AG10803 (cell line): Measurements from ENCODE around the gene SLC45A1.
"Not testable (repeated sequence)": the region's sequence is repeated elsewhere in the genome, so short reads cannot be mapped to it uniquely, and the experiment has no call there.

ENCODE experiments used
- DNase-seq: peaks from one replicate; pipeline ENCODE4 v3.0.0; 2010; ENCODE audit warnings: low read depth
- H3K4me3 ChIP-seq: 2 replicates; pipeline ENCODE4 v1.5.1; 2011; ENCODE audit warnings: mild to moderate bottlenecking, low read length, control low read depth
- CTCF ChIP-seq: conservative IDR thresholded peaks from 2 replicates; pipeline ENCODE4 v1.5.1; 2011; ENCODE audit warnings: mild to moderate bottlenecking, low read length, control low read depth, inconsistent platforms

The SLC45A1 gene

GRCh38 chr1:8317647-8318381 is at the start of gene SLC45A1:
Gene SLC45A1 (plus strand): TSS chr1:8318114. CDS start chr1:8324330, 6,216 bp downstream.
- TF ChIP-seq CTCF, result no peak; the same call in 1 of the 2 replicates
- peak; percentile 41 for DNase-seq
- peak within 1 kb of the TSS; percentile 55 for H3K4me3 ChIP-seq

- no peak for TF ChIP-seq CTCF
- H3K4me3 ChIP-seq, result no peak overlapping the region
- no peak for DNase-seq
These were observed 44.9 kb upstream of the SLC45A1 start for GRCh38 chr1:8273036-8273435.

GRCh38 chr1:8274352-8274751 is 43.6 kb upstream of the SLC45A1 start:
- no peak for DNase-seq
- H3K4me3 ChIP-seq, result no peak overlapping the region
- no peak for TF ChIP-seq CTCF

GRCh38 chr1:8276173-8276914 is 41.6 kb upstream of the SLC45A1 start:
- DNase-seq, result no peak
- TF ChIP-seq CTCF, result no peak
- no peak overlapping the region for H3K4me3 ChIP-seq

- DNase-seq, result no peak
- H3K4me3 ChIP-seq, result no peak overlapping the region
- no peak for TF ChIP-seq CTCF
These were observed 41.0 kb upstream of the SLC45A1 start for GRCh38 chr1:8276932-8277331.

- DNase-seq, H3K4me3 ChIP-seq: not testable (repeated sequence)
These were observed 39.2 kb upstream of the SLC45A1 start for GRCh38 chr1:8278677-8279076.

GRCh38 chr1:8281843-8282509 is 35.9 kb upstream of the SLC45A1 start:
- DNase-seq, result no peak
- H3K4me3 ChIP-seq, result no peak overlapping the region
- no peak for TF ChIP-seq CTCF
